ENCODE data around the gene NTNG2. TPM values are rescaled to one million over a fixed set of nuclear protein-coding genes. Genes with fewer than 3 reads are reported as not detected.
A peak's percentile ranks its signal among the peaks of the same experiment; 100 is the strongest.

Gene NTNG2
- total and polyA plus RNA-seq, 10 donors: 0.44 to 22.4 (median 8.4) TPM

- TF ChIP-seq CTCF (IDR thresholded peaks at IDR 0.05 in 8 of 11, conservative IDR thresholded peaks at IDR 0.05 in 3 of 11) (no peak), POLR2A (IDR thresholded peaks at IDR 0.05) (no peak), POLR2AphosphoS5 (IDR thresholded peaks at IDR 0.05) (no peak)
- Histone ChIP-seq H3K4me1 (peaks cover 9 to 50% (median 32%) of the 10 kb centered on the region in 6 donors), H3K36me3 (peaks cover 0 to 15% (median 0%) of the 10 kb centered on the region in 6 donors), H3K27me3 (replicated peaks in 1 of 7) (peaks cover 0 to 97% (median 48%) of the 10 kb centered on the region in 7 donors), H3K9me3 (no peaks in the 10 kb centered on the region), H3K27ac (peak overlapping the region in 2 of 8 donors; percentile 28 to 85), H3K4me3 (peak overlapping the region in 7 of 8 donors; percentile 12 to 89 (median 68))
- WGBS, 5 donors: 1 to 2% (median 1%) methylated on average over 30 to 74 of the region's 74 CpGs
- intact Hi-C loops (cut with DNase I; ENCODE audit: low total_unique reads): loop anchor here (10.0 kb wide), 1 partner anchor 72 kb away; no protein-coding TSS in a partner anchor
- DNase-seq: peak; percentile 80
Measured at GRCh38 chr9:132162764-132163456, 1.1 kb downstream of the NTNG2 start.

GRCh38 chr9:132163457-132163875 lies 1.6 kb downstream of the NTNG2 start:
- WGBS, 5 donors: 1 to 5% (median 2%) methylated on average over 17 to 29 of the region's 29 CpGs
- Histone ChIP-seq H3K27ac (no peak overlapping the region), H3K27me3 (replicated peaks in 1 of 7) (peaks cover 0 to 97% (median 50%) of the 10 kb centered on the region in 7 donors), H3K36me3 (peaks cover 0 to 18% (median 0%) of the 10 kb centered on the region in 6 donors), H3K4me3 (peak overlapping the region in 7 of 8 donors; percentile 12 to 89 (median 68)), H3K4me1 (peaks cover 9 to 50% (median 32%) of the 10 kb centered on the region in 6 donors), H3K9me3 (no peaks in the 10 kb centered on the region)
- intact Hi-C loops (cut with DNase I; ENCODE audit: low total_unique reads): loop anchor here (10.0 kb wide), 1 partner anchor 71 kb away; no protein-coding TSS in a partner anchor
- peak; percentile 78 for DNase-seq
- no peak for TF ChIP-seq CTCF (IDR thresholded peaks at IDR 0.05 in 8 of 11, conservative IDR thresholded peaks at IDR 0.05 in 3 of 11)
- peak in 1 of 3 donors; percentile 19 for TF ChIP-seq POLR2AphosphoS5 (IDR thresholded peaks at IDR 0.05)
- TF ChIP-seq POLR2A (IDR thresholded peaks at IDR 0.05): no peak

GRCh38 chr9:132163876-132164603 lies 2.2 kb downstream of the NTNG2 start:
- H3K27ac ChIP-seq: no peak overlapping the region

More at GRCh38 chr9:132163876-132164603, 2.2 kb downstream of the NTNG2 start:
- H3K4me3 ChIP-seq: peak overlapping the region in 5 of 8 donors; percentile 12 to 89 (median 70)
- H3K9me3 ChIP-seq: no peaks in the 10 kb centered on the region
- TF ChIP-seq CTCF (IDR thresholded peaks at IDR 0.05 in 8 of 11, conservative IDR thresholded peaks at IDR 0.05 in 3 of 11): no peak
- no peak for TF ChIP-seq POLR2A (IDR thresholded peaks at IDR 0.05)
- no peak for TF ChIP-seq POLR2AphosphoS5 (IDR thresholded peaks at IDR 0.05)
- peaks cover 0 to 18% (median 0%) of the 10 kb centered on the region in 6 donors for H3K36me3 ChIP-seq
- DNase-seq: no peak
- peaks cover 0 to 99% (median 56%) of the 10 kb centered on the region in 7 donors for H3K27me3 ChIP-seq (replicated peaks in 1 of 7)
- H3K4me1 ChIP-seq: peaks cover 9 to 50% (median 32%) of the 10 kb centered on the region in 6 donors
- 11 to 13% (median 12%) methylated on average over 38 to 45 of the region's 45 CpGs for WGBS, 5 donors
- intact Hi-C loops (cut with DNase I; ENCODE audit: low total_unique reads): loop anchor here (10.0 kb wide), 1 partner anchor 71 kb away; no protein-coding TSS in a partner anchor

Measured in spleen (tissue), 11 donors.